ENCODE measurements around the gene KIAA1328.

DNA sequence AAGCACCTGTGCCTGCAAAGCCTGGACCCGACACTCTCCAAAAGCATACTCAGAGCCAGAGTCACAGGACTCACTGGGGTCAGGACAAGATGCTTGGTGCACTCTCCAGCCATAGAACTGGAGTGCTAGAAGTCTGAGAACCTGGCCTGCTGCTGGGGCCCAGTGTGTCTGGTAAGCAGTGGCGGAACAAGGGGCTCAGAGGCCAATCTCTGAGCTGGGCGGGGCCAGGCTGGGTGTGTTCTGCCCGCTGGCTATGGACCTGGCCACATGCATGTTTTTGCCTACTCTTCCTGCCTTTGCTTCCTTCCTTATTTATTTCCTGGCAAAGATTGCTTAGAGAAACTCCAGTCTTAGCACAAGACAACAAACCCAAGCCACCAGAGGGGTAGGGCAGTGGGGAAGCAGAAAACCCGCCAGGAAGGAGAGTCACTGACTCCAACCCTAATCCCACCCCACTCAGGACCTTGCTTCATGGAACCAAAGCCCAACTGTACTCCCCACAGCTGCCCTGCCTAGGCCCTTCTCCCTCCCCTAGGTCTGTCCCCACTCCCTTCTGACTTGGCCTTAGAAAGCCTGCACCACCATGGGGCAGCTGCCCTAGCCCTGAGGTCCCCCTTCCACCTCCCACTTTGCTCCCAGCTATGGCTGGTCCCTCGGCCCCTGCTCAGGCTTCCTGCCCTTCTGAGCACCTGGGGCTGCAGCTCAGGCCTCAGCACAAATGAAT is 421.1 kb downstream of the KIAA1328 start:
- TF ChIP-seq, protein P1, sequence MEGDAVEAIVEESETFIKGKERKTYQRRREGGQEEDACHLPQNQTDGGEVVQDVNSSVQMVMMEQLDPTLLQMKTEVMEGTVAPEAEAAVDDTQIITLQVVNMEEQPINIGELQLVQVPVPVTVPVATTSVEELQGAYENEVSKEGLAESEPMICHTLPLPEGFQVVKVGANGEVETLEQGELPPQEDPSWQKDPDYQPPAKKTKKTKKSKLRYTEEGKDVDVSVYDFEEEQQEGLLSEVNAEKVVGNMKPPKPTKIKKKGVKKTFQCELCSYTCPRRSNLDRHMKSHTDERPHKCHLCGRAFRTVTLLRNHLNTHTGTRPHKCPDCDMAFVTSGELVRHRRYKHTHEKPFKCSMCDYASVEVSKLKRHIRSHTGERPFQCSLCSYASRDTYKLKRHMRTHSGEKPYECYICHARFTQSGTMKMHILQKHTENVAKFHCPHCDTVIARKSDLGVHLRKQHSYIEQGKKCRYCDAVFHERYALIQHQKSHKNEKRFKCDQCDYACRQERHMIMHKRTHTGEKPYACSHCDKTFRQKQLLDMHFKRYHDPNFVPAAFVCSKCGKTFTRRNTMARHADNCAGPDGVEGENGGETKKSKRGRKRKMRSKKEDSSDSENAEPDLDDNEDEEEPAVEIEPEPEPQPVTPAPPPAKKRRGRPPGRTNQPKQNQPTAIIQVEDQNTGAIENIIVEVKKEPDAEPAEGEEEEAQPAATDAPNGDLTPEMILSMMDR (IDR thresholded peaks at IDR 0.05), result no peak
- no peak for TF ChIP-seq POLR2A (IDR thresholded peaks at IDR 0.05)
